GM23338 (cell line): ENCODE measurements around the gene CDK5RAP2. TPM values are rescaled to one million over a fixed set of nuclear protein-coding genes. Genes with fewer than 3 reads are reported as not detected.

Experiments
- ATAC-seq: fragments of 200-7000 bp; cut with Tn5 transposase; 3 replicates; pipeline ENCODE4 v1.9.1; 2020
- DNase-seq: peaks from one replicate; pipeline ENCODE4 v3.0.0-alpha.2; 2015; ENCODE audit warnings: low spot score
- H2AFZ ChIP-seq: fragments of 200-600 bp; sonication (generic); 2 replicates; pipeline ENCODE4 v1.8.0; 2016; ENCODE audit warnings: antibody characterized with exemption, mild to moderate bottlenecking, moderate library complexity
- H3F3A ChIP-seq: fragments of 200-600 bp; sonication (generic); replicated peaks from 2 replicates; pipeline ENCODE4 v1.8.0; 2017; ENCODE audit warnings: antibody characterized with exemption, mixed run types, low read depth
- H3K27ac ChIP-seq: fragments of 200-600 bp; sonication (generic); 2 replicates; pipeline ENCODE4 v1.6.1; 2016; ENCODE audit warnings: low read depth
- H3K27me3 ChIP-seq: fragments of 200-600 bp; sonication (generic); 2 replicates; pipeline ENCODE4 v1.8.0; 2016; ENCODE audit warnings: mild to moderate bottlenecking, mixed run types, moderate library complexity; ENCODE audit not compliant: insufficient read depth
- H3K36me3 ChIP-seq: fragments of 200-600 bp; sonication (generic); 2 replicates; pipeline ENCODE4 v1.8.0; 2016; ENCODE audit warnings: mild to moderate bottlenecking; ENCODE audit not compliant: insufficient read depth
- H3K4me1 ChIP-seq: fragments of 200-600 bp; sonication (generic); 2 replicates; pipeline ENCODE4 v1.8.0; 2016; ENCODE audit warnings: mild to moderate bottlenecking, moderate library complexity; ENCODE audit not compliant: insufficient read depth
- H3K4me2 ChIP-seq: fragments of 200-600 bp; sonication (generic); 2 replicates; pipeline ENCODE4 v1.7.1; 2017; ENCODE audit warnings: mixed run types
- H3K4me3 ChIP-seq: fragments of 200-600 bp; sonication (generic); 2 replicates; pipeline ENCODE4 v1.6.1; 2016; ENCODE audit warnings: mixed run types
- H3K79me2 ChIP-seq: fragments of 200-600 bp; sonication (generic); replicated peaks from 2 replicates; pipeline ENCODE4 v1.8.0; 2017; ENCODE audit warnings: mild to moderate bottlenecking; ENCODE audit not compliant: insufficient read depth
- H3K9me2 ChIP-seq: fragments of 200-600 bp; sonication (generic); 2 replicates; pipeline ENCODE4 v1.8.0; 2017; ENCODE audit not compliant: insufficient read depth
- H4K20me1 ChIP-seq: fragments of 200-600 bp; sonication (generic); replicated peaks from 2 replicates; pipeline ENCODE4 v1.8.0; 2017; ENCODE audit warnings: mild to moderate bottlenecking; ENCODE audit not compliant: insufficient read depth
- H3K27ac Mint-ChIP-seq: 2 replicates; pipeline ENCODE4 v1.8.0; 2020; ENCODE audit warnings: inconsistent platforms, mild to moderate bottlenecking, moderate library complexity, mixed read lengths
- H3K27me3 Mint-ChIP-seq: 3 replicates; pipeline ENCODE4 v1.8.0; 2022; ENCODE audit warnings: low read depth, mild to moderate bottlenecking, moderate library complexity, mixed read lengths, inconsistent platforms; ENCODE audit not compliant: insufficient read depth, poor library complexity
- H3K36me3 Mint-ChIP-seq: 3 replicates; pipeline ENCODE4 v1.8.0; 2021; ENCODE audit warnings: low read depth, mild to moderate bottlenecking, inconsistent platforms, moderate library complexity, mixed read lengths
- H3K4me1 Mint-ChIP-seq: 3 replicates; pipeline ENCODE4 v1.8.0; 2020; ENCODE audit warnings: mild to moderate bottlenecking, inconsistent platforms, mixed read lengths
- H3K4me3 Mint-ChIP-seq: 3 replicates; pipeline ENCODE4 v1.8.0; 2021; ENCODE audit warnings: moderate library complexity, mild to moderate bottlenecking, inconsistent platforms, mixed read lengths
- H3K9me3 Mint-ChIP-seq: 3 replicates; pipeline ENCODE4 v1.8.0; 2020; ENCODE audit warnings: moderate library complexity, mild to moderate bottlenecking, inconsistent platforms, mixed read lengths
- CREB1 ChIP-seq: fragments of 250-450 bp; sonication (Bioruptor Pico); IDR thresholded peaks from 2 replicates; pipeline ENCODE4 v1.5.0; 2020; ENCODE audit warnings: low read depth, mild to moderate bottlenecking, moderate library complexity
- CTCF ChIP-seq, 2 experiments: fragments of 200-600 bp in 1 of 2; sonication (generic) in 1 of 2; conservative IDR thresholded peaks; 2 replicates each; pipeline versions ENCODE4 v1.5.1 to v1.6.1; 2016 to 2017; ENCODE audit warnings: antibody characterized with exemption in 2 of 2, low read depth in 2 of 2, mild to moderate bottlenecking in 2 of 2, moderate library complexity in 1 of 2
- ETS1 ChIP-seq: IDR thresholded peaks from 2 replicates; pipeline ENCODE4 v1.6.1; 2016; ENCODE audit warnings: antibody characterized with exemption
- EZH2 ChIP-seq: fragments of 200-600 bp; sonication (generic); IDR thresholded peaks from one replicate; pipeline ENCODE4 v1.8.0; 2017; ENCODE audit warnings: antibody characterized with exemption, mild to moderate bottlenecking, low read depth; ENCODE audit not compliant: unreplicated experiment
- EZH2phosphoT487 ChIP-seq: fragments of 200-600 bp; sonication (generic); IDR thresholded peaks from one replicate; pipeline ENCODE4 v1.8.1; 2018; ENCODE audit warnings: antibody characterized with exemption; ENCODE audit not compliant: unreplicated experiment
- NANOG ChIP-seq: IDR thresholded peaks from 2 replicates; pipeline ENCODE4 v1.6.1; 2016; ENCODE audit warnings: antibody characterized with exemption, borderline replicate concordance
- POLR2AphosphoS5 ChIP-seq: IDR thresholded peaks from 2 replicates; pipeline ENCODE4 v1.6.1; 2016; ENCODE audit warnings: antibody characterized with exemption, low read depth
- REST ChIP-seq: IDR thresholded peaks from one replicate; pipeline ENCODE4 v1.6.1; 2018; ENCODE audit warnings: antibody characterized with exemption; ENCODE audit not compliant: unreplicated experiment
- STAT1 ChIP-seq: IDR thresholded peaks from one replicate; pipeline ENCODE4 v1.6.1; 2016; ENCODE audit warnings: antibody characterized with exemption; ENCODE audit not compliant: unreplicated experiment
- ZNF114 ChIP-seq: fragments of 250-450 bp; sonication (Bioruptor Pico); IDR thresholded peaks from 2 replicates; pipeline ENCODE4 v1.5.0; 2020; ENCODE audit warnings: mild to moderate bottlenecking, moderate library complexity
- polyA plus RNA-seq: library from polyadenylated mRNA; unstranded; fragments of >200 nt; fragmentation: Nextera tagmentation; extraction: Ambion mirVana; gene quantifications from 2 replicates; pipeline ENCODE4 v1.2.1, GENCODE V29; 2016
- total RNA-seq: library from RNA; depleted of rRNA; stranded (reverse); fragments of >200 nt; shearing (Covaris generic); gene quantifications from 2 replicates; pipeline ENCODE4 v1.2.3, GENCODE V29; 2014

The CDK5RAP2 gene
- total and polyA plus RNA-seq, 2 experiments from 2014 or later, result 50.7 to 65.7 TPM

GRCh38 chr9:120562861-120563443 lies 17.0 kb downstream of the CDK5RAP2 start:
- Histone ChIP-seq H3K79me2 (peaks cover 73% of the 10 kb centered on the region), H3K4me1 (no peaks in the 10 kb centered on the region), H4K20me1 (peaks cover 42% of the 10 kb centered on the region), H3K4me2 (no peak overlapping the region), H3K36me3 (peaks cover 11% of the 10 kb centered on the region), H3F3A (no peaks in the 10 kb centered on the region), H2AFZ (no peak overlapping the region), H3K9me2 (no peaks in the 10 kb centered on the region), H3K4me3 (no peak overlapping the region), H3K27ac (no peak overlapping the region), H3K27me3 (no peaks in the 10 kb centered on the region)
- Mint-ChIP-seq H3K36me3 (peaks cover 31% of the 10 kb centered on the region), H3K9me3 (no peaks in the 10 kb centered on the region), H3K4me3 (no peak overlapping the region), H3K4me1 (no peaks in the 10 kb centered on the region), H3K27ac (no peak overlapping the region; the same call in 1 of the 2 replicates), H3K27me3 (peaks cover 5% of the 10 kb centered on the region)
- ATAC-seq (no peak), DNase-seq (no peak)
- no peak for TF ChIP-seq EZH2phosphoT487
- no peak for TF ChIP-seq CREB1 (CRISPR knock-in tag)
- no peak for TF ChIP-seq STAT1
- TF ChIP-seq ETS1, result no peak
- no peak for TF ChIP-seq CTCF (conservative IDR thresholded peaks at IDR 0.05; ENCODE audit: low read depth in 2 of 2)
- TF ChIP-seq EZH2, result no peak
- TF ChIP-seq ZNF114 (CRISPR knock-in tag), result no peak
- TF ChIP-seq NANOG, result no peak
- TF ChIP-seq POLR2AphosphoS5, result no peak
- no peak for TF ChIP-seq REST
